GM12865 (cell line): ENCODE data around the gene ZC3H6.
"Not testable (repeated sequence)": the region's sequence is repeated elsewhere in the genome, so short reads cannot be mapped to it uniquely, and the experiment has no call there.

Experiments used
- DNase-seq: peaks from one replicate; pipeline ENCODE4 v3.0.0; 2010; ENCODE audit warnings: low read depth
- H3K4me3 ChIP-seq: 2 replicates; pipeline ENCODE4 v1.5.1; 2011; ENCODE audit warnings: mild to moderate bottlenecking, low read depth, low read length, control low read depth
- TF ChIP-seq, protein P1 (sequence below): IDR thresholded peaks from 2 replicates; pipeline ENCODE4 v1.5.1; 2011; ENCODE audit warnings: low read length, control low read depth, low read depth, inconsistent platforms; ENCODE audit not compliant: insufficient read depth; ENCODE audit errors: missing control alignments

Gene ZC3H6

DNA sequence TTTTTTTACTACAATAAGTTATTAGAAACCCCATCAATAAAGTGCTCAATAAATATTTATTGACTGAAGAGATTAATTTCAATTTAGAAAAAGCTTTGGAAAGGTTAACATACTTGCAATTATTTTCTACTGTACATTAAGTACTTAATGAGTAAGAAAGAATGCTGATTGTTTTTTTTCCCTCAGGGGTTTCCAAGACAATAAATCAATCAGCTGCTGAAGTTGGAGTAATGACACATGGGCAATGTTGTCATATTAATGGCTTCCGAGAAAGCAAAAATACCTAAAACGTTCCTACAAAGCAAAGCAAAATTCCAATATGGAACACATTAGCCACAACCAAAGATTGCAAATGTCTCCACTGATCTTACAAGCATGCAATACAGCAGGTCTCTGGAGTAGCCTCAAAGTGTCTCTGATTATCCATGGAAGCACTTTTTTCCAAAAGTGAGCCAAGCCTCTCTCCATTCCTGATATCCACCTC lies 66.7 kb downstream of the ZC3H6 start:
- DNase-seq: no peak
- TF ChIP-seq, protein P1, sequence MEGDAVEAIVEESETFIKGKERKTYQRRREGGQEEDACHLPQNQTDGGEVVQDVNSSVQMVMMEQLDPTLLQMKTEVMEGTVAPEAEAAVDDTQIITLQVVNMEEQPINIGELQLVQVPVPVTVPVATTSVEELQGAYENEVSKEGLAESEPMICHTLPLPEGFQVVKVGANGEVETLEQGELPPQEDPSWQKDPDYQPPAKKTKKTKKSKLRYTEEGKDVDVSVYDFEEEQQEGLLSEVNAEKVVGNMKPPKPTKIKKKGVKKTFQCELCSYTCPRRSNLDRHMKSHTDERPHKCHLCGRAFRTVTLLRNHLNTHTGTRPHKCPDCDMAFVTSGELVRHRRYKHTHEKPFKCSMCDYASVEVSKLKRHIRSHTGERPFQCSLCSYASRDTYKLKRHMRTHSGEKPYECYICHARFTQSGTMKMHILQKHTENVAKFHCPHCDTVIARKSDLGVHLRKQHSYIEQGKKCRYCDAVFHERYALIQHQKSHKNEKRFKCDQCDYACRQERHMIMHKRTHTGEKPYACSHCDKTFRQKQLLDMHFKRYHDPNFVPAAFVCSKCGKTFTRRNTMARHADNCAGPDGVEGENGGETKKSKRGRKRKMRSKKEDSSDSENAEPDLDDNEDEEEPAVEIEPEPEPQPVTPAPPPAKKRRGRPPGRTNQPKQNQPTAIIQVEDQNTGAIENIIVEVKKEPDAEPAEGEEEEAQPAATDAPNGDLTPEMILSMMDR: no peak
- no peak overlapping the region for H3K4me3 ChIP-seq

DNA sequence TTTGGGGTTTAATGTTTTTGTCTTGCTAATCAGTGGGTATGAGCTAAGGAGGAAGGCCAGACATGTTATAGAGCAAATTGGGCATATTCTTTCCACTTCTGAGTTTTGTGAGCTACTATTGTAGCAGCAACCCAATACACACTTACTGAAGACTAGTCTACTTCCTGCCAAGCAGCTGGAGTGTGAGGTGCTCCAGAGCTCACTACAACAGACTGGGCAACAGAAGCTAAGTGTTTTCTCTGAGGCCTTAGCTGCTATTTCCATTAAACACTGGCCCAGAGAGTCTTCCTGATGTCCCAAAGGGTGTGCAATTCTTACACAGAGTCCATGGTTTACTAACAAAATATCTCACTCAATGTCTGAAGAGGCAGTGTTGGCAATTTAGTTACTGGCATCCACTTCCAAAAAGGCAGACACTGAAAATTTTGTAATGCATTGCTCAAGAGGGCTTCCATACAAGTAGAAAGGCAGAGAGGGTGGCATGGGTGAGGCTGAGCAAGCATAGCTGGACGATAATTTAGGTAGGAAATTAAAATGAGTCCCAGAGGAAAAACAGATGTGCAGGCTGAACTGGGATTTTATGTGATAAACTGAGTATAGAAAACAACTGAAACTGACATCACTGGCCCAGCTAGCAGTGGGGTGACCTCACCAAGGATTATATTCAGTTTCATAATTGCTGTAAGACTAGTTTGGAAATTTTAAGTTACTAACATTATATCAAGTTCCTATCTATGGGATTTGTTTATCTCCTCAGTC lies 68.6 kb downstream of the ZC3H6 start:
- no peak overlapping the region for H3K4me3 ChIP-seq
- TF ChIP-seq, protein P1: no peak
- DNase-seq: peak; percentile 11

DNA sequence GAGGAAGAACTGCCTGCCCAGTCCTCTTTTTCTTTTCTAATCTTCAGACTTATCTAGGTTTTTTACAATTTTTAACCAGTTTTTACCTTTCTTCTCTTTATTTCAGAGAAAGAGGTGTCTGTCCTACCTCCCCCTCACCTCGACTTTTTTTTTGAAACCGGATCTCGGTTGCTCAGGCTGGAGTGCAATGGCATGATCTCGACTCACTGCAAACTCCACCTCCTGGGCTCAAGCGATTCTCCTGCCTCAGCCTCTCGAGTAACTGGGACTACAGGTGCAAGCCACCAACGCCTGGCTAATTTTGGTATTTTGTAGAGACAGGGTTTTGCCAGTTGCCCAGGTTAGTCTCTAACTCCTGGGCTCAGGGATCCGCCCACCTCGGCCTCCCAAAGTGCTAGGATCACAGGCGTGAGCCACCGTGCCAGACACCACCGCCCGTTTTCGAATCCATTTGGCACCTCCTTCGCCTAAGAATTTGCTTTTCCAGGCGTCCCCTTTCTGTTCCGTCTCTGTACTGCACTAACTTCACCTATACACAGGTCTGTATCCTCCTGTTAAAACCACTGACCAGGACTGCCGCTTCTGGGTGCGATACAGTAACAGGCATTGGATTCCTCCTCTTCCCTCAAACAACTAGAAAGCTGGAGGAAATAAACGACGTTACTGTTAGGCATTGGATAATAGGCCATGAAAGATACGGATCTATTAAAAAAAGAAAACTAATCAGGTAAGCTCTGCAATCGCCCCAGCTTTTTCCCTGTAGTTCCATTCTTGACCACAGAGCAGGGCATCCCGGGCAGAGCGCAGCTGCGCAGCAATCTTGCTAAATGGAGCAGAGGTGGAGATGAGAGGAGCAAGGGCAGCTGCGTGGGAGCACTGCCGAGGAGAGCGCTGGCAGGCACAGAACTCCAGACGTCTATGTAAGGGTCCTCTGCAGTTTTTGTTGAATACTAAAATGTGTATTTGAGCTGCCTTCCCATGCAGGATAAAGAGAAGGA lies 69.9 kb downstream of the ZC3H6 start:
- no peak for DNase-seq
- no peak overlapping the region for H3K4me3 ChIP-seq
- TF ChIP-seq, protein P1: no peak

DNA sequence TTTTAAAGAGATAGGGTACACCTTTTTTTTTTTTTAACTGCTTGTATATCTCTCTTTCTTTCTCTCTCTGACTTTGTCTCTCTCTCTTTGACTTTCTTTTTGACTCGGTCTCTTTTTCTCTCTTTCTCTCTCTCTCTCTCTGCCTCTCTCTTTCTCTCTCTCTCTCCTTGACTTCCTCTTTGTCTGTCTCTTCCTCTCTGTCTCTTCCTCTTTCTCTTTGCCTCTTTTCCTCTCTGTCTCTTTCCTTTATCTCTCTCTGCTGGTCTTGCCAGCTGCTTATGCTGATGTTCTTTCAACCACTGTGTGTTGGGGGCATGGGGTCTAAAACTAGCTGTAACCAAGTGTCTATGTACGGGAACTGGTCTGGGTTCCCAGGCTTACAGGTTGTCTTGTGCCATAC lies 76.9 kb downstream of the ZC3H6 start:
- DNase-seq, H3K4me3 ChIP-seq: not testable (repeated sequence)

DNA sequence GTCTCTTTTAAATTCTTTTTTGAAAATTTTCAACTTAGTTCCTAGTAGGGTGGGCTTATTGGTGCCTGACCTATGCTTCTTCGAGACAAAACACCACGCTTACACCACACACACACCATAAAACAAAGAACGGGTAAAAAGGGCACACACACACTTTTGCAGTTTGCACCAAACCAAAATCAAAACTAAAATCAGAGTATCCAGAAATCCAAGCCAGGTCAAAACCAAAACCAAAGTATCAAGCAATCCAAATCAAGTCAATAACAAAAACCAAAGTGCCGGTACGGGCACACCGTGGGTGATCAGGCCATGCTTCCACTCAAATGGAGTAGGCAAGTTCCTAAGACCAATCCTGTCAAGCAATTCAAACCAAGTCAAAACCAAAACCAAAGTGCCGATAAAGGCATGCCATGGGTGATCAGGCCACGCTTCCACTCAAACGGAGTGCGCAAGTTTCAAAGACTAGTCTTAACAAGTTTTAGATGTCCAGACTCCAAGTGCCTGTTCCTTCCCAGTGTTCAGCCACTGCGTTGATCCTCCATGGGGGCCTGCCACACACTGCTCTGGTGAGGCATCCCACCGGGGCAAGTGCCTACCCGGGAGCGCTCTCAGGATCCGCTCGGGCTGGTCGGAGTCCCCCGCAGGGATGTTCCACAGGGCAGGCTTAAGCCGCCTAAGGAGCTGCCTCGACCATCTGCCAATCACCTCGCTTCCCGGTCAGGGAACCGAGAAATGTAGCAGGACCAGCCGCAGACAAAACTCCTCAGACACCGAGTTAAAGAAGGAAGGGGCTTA lies 77.6 kb downstream of the ZC3H6 start:
- DNase-seq, H3K4me3 ChIP-seq: not testable (repeated sequence)

DNA sequence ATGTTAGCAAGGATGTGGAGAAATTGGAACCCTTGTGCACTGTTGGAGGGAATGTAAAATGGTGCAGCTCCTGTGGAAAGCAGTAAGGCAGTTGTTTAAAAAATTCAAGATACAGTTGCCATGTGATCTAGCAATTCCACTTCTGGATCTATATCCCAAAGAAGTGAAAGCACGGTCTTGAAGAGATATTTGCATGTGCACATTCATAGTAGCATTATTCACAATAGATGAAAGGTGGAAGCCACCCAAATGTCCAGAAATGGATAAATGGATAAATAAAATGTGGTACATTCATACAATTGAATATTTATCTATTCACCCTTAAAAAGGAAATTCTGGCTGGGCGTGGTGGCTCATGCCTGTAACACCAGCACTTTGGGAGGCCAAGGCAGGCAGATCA lies 78.9 kb downstream of the ZC3H6 start:
- not testable (repeated sequence) for H3K4me3 ChIP-seq, DNase-seq

DNA sequence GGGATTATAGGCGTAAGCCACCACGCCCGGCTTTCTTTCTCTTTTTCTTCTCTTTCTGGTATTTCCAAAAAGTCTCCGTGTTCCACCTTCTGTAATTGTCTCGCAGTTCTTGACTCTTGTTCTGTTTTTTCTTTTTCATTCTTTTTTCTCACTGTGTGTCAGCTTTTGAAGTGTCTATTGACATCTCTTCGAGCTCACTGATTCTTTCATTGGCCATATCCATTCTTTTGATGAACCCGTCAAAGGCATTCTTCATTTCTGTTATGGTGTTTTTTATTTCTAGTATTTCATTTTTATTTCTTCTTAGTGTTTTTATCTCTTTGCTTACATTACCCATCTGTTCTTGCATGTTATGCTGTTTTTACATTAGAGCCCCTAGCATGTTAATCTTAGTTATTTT lies 84.7 kb downstream of the ZC3H6 start:
- H3K4me3 ChIP-seq, DNase-seq: not testable (repeated sequence)
